Activated naive CD8-positive, alpha-beta T cell treated with anti-CD3 and anti-CD28 coated beads for 36 hours (primary cell): ENCODE data around the gene MAMDC4. TPM values are rescaled to one million over a fixed set of nuclear protein-coding genes. Genes with fewer than 3 reads are reported as not detected.

ENCODE experiments used
- DNase-seq: peaks from one replicate; pipeline ENCODE4 v3.0.0; 2021
- H3K27ac Mint-ChIP-seq: one replicate; pipeline ENCODE4 v1.8.0; 2022; ENCODE audit warnings: mild to moderate bottlenecking, moderate library complexity, mixed read lengths
- H3K27me3 Mint-ChIP-seq: one replicate; pipeline ENCODE4 v1.8.0; 2022; ENCODE audit warnings: mild to moderate bottlenecking, mixed read lengths
- H3K36me3 Mint-ChIP-seq: one replicate; pipeline ENCODE4 v1.8.0; 2021; ENCODE audit warnings: mild to moderate bottlenecking, mixed read lengths
- H3K4me1 Mint-ChIP-seq: one replicate; pipeline ENCODE4 v1.8.0; 2021; ENCODE audit warnings: mixed read lengths
- H3K4me3 Mint-ChIP-seq: one replicate; pipeline ENCODE4 v1.8.0; 2022; ENCODE audit warnings: mild to moderate bottlenecking, moderate library complexity, mixed read lengths
- H3K9me3 Mint-ChIP-seq: one replicate; pipeline ENCODE4 v1.8.0; 2022; ENCODE audit warnings: mixed read lengths
- total RNA-seq, 2 experiments: library from RNA; stranded (reverse); gene quantifications; one replicate each; pipeline ENCODE4 v1.2.3, GENCODE V29; 2021

Gene MAMDC4
- total RNA-seq, 2 experiments from 2014 or later: 10.9 to 12.6 TPM

DNA sequence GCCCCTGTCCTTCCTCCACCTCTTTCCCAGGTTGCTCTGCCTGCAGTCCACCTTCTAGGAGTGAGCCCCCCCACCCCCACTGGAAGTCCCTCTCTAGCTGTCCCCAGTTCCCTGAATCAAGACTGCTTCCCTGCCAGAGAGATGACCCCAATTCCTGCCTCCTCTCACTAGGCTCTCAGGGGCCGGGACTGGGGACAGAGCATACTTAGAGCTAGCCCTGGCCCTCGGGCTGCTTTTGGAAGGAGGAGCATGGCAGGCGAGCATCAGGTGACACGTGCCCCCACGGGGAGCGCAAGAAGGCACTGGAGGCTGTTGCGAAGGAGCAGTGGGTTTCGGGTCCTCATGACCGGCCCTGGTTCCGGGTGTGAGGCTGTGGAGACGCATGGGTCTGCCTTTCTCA is 43.9 kb downstream of the MAMDC4 start:
- H3K27ac Mint-ChIP-seq: no peak overlapping the region
- no peaks in the 10 kb centered on the region for H3K27me3 Mint-ChIP-seq
- no peaks in the 10 kb centered on the region for H3K9me3 Mint-ChIP-seq
- no peak for DNase-seq
- peaks cover 7% of the 10 kb centered on the region for H3K4me1 Mint-ChIP-seq
- no peak overlapping the region for H3K4me3 Mint-ChIP-seq
- peaks cover 21% of the 10 kb centered on the region for H3K36me3 Mint-ChIP-seq

DNA sequence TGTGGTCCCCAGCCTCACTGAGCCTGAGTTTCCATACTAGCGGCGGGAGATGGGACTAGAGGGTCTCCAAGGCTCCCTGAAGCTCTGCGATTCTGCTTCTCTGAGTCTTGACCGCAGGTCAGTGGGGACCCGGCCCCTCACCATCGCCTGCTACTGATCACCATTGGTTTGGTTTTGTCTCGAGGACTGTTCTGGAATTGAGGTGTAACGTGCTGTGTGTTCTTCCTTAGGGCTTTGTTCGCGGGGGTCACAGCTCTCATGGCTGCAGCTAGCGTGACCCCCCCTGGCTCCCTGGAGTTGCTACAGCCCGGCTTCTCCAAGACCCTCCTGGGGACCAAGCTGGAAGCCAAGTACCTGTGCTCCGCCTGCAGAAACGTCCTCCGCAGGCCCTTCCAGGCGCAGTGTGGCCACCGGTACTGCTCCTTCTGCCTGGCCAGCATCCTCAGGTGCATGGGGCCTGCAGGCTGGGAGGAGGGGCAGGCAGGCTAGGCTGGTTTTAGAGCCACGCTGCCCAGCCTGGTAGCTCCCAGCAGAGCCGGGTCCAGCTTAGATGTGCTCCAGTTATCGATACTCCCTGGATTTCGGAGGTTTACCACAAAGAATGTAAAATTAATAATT is 46.4 kb downstream of the MAMDC4 start:
- no peak overlapping the region for H3K27ac Mint-ChIP-seq
- DNase-seq: no peak
- H3K27me3 Mint-ChIP-seq: no peaks in the 10 kb centered on the region
- no peaks in the 10 kb centered on the region for H3K9me3 Mint-ChIP-seq
- no peak overlapping the region for H3K4me3 Mint-ChIP-seq
- peaks cover 32% of the 10 kb centered on the region for H3K36me3 Mint-ChIP-seq
- peaks cover 29% of the 10 kb centered on the region for H3K4me1 Mint-ChIP-seq

DNA sequence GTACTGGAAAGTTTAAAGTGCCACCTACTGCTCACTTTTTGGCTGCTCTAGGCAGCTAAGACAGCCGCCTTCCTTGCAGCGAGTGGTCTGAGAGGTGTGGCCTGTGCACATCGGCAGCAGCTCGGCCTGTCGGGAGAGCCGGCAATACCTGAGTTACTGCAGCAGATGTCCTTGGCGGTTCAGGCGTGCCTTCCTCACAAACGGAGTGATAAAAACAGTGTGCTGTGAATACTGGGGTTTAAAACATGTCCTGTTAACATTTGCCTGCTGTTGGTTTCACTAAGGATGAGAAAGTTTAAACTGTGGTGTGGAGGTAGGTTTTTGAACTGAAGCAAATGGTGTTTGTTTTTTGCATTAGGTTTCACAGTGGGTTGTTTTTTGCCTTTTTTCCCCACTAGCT is 47.0 kb downstream of the MAMDC4 start:
- Mint-ChIP-seq H3K27me3 (no peaks in the 10 kb centered on the region), H3K27ac (no peak overlapping the region), H3K4me1 (peaks cover 29% of the 10 kb centered on the region), H3K4me3 (no peak overlapping the region), H3K9me3 (no peaks in the 10 kb centered on the region), H3K36me3 (peaks cover 30% of the 10 kb centered on the region)
- DNase-seq: no peak

DNA sequence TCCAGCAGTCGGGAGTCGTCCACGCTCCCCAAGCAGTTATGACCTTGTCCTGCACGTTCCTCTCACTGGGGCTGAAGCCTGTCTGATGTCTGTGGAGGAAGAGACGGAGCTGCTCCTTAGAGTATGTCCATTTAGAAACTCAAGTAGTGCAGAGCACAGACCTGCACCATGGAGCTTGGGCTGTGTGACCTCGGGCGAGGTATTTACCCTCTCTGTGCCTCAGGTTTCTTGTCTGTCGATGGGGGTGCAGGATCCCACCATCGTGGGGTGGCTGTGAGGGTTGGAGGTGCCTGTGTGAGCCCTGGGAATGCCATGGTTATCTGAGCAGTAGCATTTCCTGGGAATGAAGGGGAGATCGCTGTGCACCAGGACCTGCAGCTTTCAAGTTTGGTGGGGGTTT is 48.4 kb downstream of the MAMDC4 start:
- peak overlapping the region; percentile 17 for H3K27ac Mint-ChIP-seq
- H3K4me3 Mint-ChIP-seq: no peak overlapping the region
- H3K4me1 Mint-ChIP-seq: peaks cover 25% of the 10 kb centered on the region
- DNase-seq: no peak
- H3K36me3 Mint-ChIP-seq: peaks cover 28% of the 10 kb centered on the region
- no peaks in the 10 kb centered on the region for H3K27me3 Mint-ChIP-seq
- H3K9me3 Mint-ChIP-seq: no peaks in the 10 kb centered on the region

DNA sequence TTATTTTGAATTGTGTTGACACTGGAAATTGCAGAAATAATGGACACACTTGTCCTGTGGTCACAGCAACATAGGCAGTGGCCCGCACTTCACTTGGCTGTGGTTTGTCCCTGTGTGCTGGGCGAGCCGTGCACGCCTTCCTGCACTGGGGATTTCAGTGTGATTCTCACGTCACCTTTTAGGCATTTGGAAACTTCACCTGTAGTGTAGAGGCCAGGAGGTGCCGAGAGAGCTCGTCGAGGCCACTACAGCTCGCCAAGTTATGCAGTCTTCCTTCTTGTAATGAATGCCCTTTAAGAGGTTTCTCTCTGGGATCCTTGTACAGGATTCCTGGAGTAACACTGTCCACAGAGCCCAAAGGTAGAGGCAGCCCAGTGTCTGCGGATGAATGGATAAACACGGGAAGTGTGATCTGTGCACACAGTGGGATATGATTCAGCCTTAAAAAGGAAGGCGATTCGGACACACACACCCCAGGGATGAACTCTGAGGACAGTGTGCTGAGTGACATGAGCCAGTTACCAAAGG is 48.9 kb downstream of the MAMDC4 start:
- H3K27ac Mint-ChIP-seq: peak overlapping the region; percentile 99
- no peaks in the 10 kb centered on the region for H3K9me3 Mint-ChIP-seq
- H3K36me3 Mint-ChIP-seq: peaks cover 29% of the 10 kb centered on the region
- no peaks in the 10 kb centered on the region for H3K27me3 Mint-ChIP-seq
- DNase-seq: no peak
- peaks cover 25% of the 10 kb centered on the region for H3K4me1 Mint-ChIP-seq
- H3K4me3 Mint-ChIP-seq: no peak overlapping the region

DNA sequence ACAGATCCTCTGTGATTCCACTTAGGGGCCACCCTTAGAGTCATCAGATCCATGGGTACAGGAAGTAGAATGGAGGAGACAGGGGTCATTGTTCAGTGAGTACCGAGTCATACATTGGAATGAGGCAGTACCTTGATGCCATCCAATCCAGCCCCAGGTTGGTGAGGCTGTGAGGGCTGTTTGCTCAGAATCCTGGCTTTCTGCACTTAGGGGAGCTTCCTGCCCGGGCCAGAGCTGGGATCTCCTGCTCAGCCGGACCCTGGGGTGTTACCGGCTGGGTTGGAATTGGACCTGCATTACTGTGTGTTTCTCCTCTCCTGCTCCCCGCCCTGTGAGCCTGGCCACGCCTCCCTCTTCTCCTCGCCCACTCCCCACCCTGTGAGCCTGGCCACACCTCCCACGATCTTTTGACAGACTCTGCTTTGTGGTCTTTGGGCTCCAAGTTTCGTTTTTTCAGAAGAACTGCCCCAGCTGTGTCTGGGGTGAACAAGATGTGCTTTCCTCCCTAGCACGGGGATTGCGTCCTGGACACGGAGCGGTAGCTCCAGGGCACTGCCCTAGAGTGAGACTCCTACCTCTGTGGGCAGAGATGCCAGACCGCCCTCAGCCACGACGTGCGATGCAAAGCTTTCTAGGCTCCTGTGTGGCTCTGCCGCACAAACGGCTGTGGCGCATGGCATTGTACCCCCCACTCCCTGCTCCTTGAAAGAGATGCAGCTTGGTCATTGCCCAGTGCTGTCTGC is 49.5 kb downstream of the MAMDC4 start:
- H3K4me3 Mint-ChIP-seq: peak overlapping the region; percentile 56
- peak; percentile 84 for DNase-seq
- H3K9me3 Mint-ChIP-seq: no peaks in the 10 kb centered on the region
- no peaks in the 10 kb centered on the region for H3K27me3 Mint-ChIP-seq
- peaks cover 32% of the 10 kb centered on the region for H3K36me3 Mint-ChIP-seq
- peak overlapping the region; percentile 99 for H3K27ac Mint-ChIP-seq
- H3K4me1 Mint-ChIP-seq: peaks cover 28% of the 10 kb centered on the region

DNA sequence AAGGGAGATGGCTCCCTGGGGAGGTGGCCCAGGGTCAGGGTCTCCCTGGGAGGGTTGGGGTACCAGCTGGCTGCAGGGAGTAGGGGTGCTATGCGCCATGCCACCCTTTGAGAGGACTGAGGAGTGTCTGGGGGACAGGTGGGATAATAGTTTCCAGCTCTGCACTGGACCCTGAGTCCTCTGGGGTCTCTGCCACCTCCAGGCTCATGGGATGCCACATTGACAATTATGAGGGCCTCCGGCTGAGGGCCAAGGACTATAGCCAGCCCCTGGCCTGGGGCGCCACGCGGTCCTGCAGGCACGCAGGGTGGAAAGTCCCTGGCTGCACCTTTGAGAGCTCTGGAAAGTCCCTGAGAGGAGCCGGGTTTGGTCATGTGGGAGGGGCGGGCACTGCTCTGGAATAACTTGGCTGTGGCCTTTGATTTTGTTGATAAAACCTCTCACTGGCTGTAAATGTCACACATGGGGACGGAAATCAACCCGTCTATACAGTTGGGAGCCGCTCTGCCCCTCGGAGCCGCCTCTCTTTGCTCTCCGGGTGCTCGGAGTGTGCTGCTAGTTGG is 50.2 kb downstream of the MAMDC4 start:
- peak; percentile 90 for DNase-seq
- Mint-ChIP-seq H3K27ac (peak overlapping the region; percentile 99), H3K27me3 (no peaks in the 10 kb centered on the region), H3K9me3 (no peaks in the 10 kb centered on the region), H3K4me3 (peak overlapping the region; percentile 56), H3K4me1 (peaks cover 28% of the 10 kb centered on the region), H3K36me3 (peaks cover 38% of the 10 kb centered on the region)

DNA sequence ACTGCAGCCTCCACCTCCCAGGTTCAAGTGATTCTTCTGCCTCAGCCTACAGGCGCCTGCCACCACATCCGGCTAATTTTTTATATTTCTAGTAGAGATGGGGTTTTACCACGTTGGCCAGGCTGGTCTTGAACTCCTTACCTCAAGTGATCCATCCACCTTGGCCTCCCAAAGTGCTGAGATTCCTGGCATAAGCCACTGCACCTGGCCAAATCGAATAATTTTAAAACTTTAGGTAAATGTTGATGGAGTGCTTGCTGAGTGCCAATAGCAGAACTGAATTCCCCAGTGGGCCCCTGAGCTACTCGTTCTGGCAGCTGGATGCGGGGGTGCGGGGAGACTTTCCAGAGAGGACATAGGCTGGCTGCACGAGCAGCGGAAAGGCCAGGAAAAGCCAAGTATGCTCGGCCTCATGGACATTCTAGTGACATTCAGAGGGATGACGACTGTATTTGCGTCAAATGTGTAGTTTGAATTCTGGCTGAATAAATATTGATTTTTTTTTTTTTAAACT is 51.0 kb downstream of the MAMDC4 start:
- Mint-ChIP-seq H3K4me3 (no peak overlapping the region), H3K27me3 (no peaks in the 10 kb centered on the region), H3K9me3 (no peaks in the 10 kb centered on the region), H3K27ac (peak overlapping the region; percentile 99), H3K4me1 (peaks cover 28% of the 10 kb centered on the region), H3K36me3 (peaks cover 38% of the 10 kb centered on the region)
- no peak for DNase-seq

DNA sequence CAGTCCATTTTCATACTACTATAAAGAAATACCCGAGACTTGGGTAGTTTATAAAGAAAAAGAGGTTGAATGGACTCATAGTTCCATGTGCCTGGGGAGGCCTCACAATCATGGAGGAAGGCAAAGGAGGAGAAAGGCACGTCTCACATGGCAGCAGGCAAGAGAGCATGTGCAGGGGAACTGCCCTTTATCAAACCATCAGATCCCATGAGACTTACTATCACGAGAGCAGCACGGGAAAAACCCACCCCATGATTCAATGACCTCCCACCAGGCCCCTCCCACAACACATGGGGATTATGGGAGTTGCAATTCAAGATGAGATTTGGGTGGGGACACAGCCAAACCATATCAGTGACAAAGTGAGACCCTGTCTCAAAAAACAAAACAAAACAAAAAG is 54.1 kb downstream of the MAMDC4 start:
- no peaks in the 10 kb centered on the region for H3K9me3 Mint-ChIP-seq
- DNase-seq: no peak
- no peaks in the 10 kb centered on the region for H3K27me3 Mint-ChIP-seq
- peaks cover 23% of the 10 kb centered on the region for H3K4me1 Mint-ChIP-seq
- peaks cover 23% of the 10 kb centered on the region for H3K36me3 Mint-ChIP-seq
- H3K4me3 Mint-ChIP-seq: no peak overlapping the region
- peak overlapping the region; percentile 49 for H3K27ac Mint-ChIP-seq

DNA sequence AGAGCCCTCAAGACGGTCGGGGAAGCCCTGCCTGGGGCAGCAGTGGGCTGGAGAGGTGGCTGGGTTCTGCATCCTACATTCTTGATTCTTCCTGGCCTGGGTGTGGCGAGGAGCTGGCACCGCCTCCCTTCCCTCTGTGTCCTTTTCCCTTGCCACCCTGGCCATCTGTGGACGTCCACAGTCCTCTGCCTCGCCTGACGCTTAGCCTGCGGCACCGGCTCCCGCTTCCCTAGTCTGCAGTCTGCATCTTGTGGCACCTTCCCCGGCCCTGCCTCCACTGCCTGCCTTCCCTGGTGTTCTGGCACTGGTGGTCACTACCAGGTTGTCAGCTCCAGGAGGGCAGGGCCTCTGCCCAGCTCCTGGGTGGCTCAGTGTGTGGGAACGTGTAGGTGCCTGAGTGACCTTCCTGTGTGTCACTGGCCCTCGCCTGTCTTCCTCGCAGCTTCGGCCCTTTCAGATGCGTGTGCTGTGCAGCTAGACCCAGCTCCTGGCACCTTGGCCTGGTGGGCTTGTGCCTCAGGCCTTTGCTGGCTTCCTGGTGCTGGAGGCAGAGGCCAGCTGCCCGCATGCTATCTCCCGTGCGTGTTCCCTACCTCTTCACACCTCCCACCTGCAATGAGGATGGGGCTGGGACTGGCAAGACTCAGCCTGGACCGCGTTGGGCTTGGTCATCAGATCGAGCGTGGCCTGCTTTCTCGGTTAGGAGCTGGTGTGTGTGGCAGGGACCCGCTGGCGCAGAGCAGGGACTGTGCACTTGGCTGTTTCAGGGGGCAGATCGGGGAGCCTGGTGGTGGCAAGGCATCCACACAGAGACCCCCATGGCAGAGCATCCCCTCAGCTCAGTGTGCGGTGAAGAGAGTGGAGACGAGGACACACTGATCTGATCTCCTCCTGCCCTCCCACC is 55.1 kb downstream of the MAMDC4 start:
- peaks cover 13% of the 10 kb centered on the region for H3K4me1 Mint-ChIP-seq
- peaks cover 22% of the 10 kb centered on the region for H3K36me3 Mint-ChIP-seq
- no peak overlapping the region for H3K4me3 Mint-ChIP-seq
- DNase-seq: no peak
- no peak overlapping the region for H3K27ac Mint-ChIP-seq
- no peaks in the 10 kb centered on the region for H3K9me3 Mint-ChIP-seq
- H3K27me3 Mint-ChIP-seq: no peaks in the 10 kb centered on the region

Other genes with a start within 250 kb of the MAMDC4 start
- gene EGFL7, start 189.4 kb upstream of the MAMDC4 start, total RNA-seq: 1 to 10 TPM in 1 of 2 experiments, under 1 TPM in 1; 0.94 to 1.2 TPM
- 10 to 100 TPM; 14.6 to 16.1 TPM for gene AGPAT2, start 164.9 kb upstream of the MAMDC4 start, total RNA-seq
- gene DIPK1B, start 139.8 kb upstream of the MAMDC4 start, total RNA-seq: under 1 TPM in 1 of 2 experiments, not detected in 1; 0.10 TPM
- gene LCN10, start 109.4 kb upstream of the MAMDC4 start, total RNA-seq: 1 to 10 TPM; 5.4 to 6.1 TPM
- not detected for gene LCN6, start 103.8 kb upstream of the MAMDC4 start, total RNA-seq
- not detected for gene LCN8, start 94.1 kb upstream of the MAMDC4 start, total RNA-seq
- not detected for gene LCN15, start 87.8 kb upstream of the MAMDC4 start, total RNA-seq
- gene TMEM141, start 61.0 kb upstream of the MAMDC4 start, total RNA-seq: 10 to 100 TPM; 49.3 to 49.6 TPM
- under 1 TPM in 1 of 2 experiments, not detected in 1; 0.43 TPM for gene CCDC183, start 56.0 kb upstream of the MAMDC4 start, total RNA-seq
- gene RABL6, start 44.4 kb upstream of the MAMDC4 start, total RNA-seq: 10 to 100 TPM; 87.0 to 88.3 TPM
- 1 to 10 TPM; 2.8 to 3.1 TPM for gene AJM1, start 9.9 kb upstream of the MAMDC4 start, total RNA-seq
- 10 to 100 TPM; 93.0 to 97.8 TPM for gene PHPT1, start 2.9 kb upstream of the MAMDC4 start, total RNA-seq
- gene EDF1, start 14.0 kb downstream of the MAMDC4 start, total RNA-seq: 100 to 1,000 TPM; 276 to 284 TPM
- 10 to 100 TPM; 38.8 to 45.8 TPM for gene TRAF2, start 34.2 kb downstream of the MAMDC4 start, total RNA-seq
- 10 to 100 TPM; 55.6 to 59.3 TPM for gene FBXW5, start 92.4 kb downstream of the MAMDC4 start, total RNA-seq
- under 1 TPM in 1 of 2 experiments, not detected in 1; 0.90 TPM for gene C8G, start 92.9 kb downstream of the MAMDC4 start, total RNA-seq
- 1 to 10 TPM in 1 of 2 experiments, under 1 TPM in 1; 0.84 to 1.2 TPM for gene LCN12, start 99.9 kb downstream of the MAMDC4 start, total RNA-seq
- not detected for gene PTGDS, start 125.2 kb downstream of the MAMDC4 start, total RNA-seq
- not detected for gene LCNL1, start 130.6 kb downstream of the MAMDC4 start, total RNA-seq
- gene PAXX, start 140.1 kb downstream of the MAMDC4 start, total RNA-seq: 10 to 100 TPM; 57.2 to 60.1 TPM
- gene CLIC3, start 144.2 kb downstream of the MAMDC4 start, total RNA-seq: not detected
- 1 to 10 TPM; 4.2 to 4.9 TPM for gene ABCA2, start 175.9 kb downstream of the MAMDC4 start, total RNA-seq
- not detected for gene FUT7, start 179.7 kb downstream of the MAMDC4 start, total RNA-seq
- 10 to 100 TPM; 13.2 to 13.5 TPM for gene NPDC1, start 193.8 kb downstream of the MAMDC4 start, total RNA-seq
- gene ENTPD2, start 201.7 kb downstream of the MAMDC4 start, total RNA-seq: not detected
- gene SAPCD2, start 218.2 kb downstream of the MAMDC4 start, total RNA-seq: 10 to 100 TPM; 15.2 to 15.4 TPM
- gene UAP1L1, start 225.2 kb downstream of the MAMDC4 start, total RNA-seq: 10 to 100 TPM; 22.9 to 23.5 TPM
- gene MAN1B1, start 234.6 kb downstream of the MAMDC4 start, total RNA-seq: 10 to 100 TPM; 24.7 to 25.1 TPM